GM23338 (cell line): ENCODE results near the gene PUM1. TPM values are rescaled to one million over a fixed set of nuclear protein-coding genes. Genes with fewer than 3 reads are reported as not detected.

Experiments
- ATAC-seq: fragments of 200-7000 bp; cut with Tn5 transposase; 3 replicates; pipeline ENCODE4 v1.9.1; 2020
- DNase-seq: peaks from one replicate; pipeline ENCODE4 v3.0.0-alpha.2; 2015; ENCODE audit warnings: low spot score
- H2AFZ ChIP-seq: fragments of 200-600 bp; sonication (generic); 2 replicates; pipeline ENCODE4 v1.8.0; 2016; ENCODE audit warnings: antibody characterized with exemption, mild to moderate bottlenecking, moderate library complexity
- H3F3A ChIP-seq: fragments of 200-600 bp; sonication (generic); replicated peaks from 2 replicates; pipeline ENCODE4 v1.8.0; 2017; ENCODE audit warnings: antibody characterized with exemption, mixed run types, low read depth
- H3K27ac ChIP-seq: fragments of 200-600 bp; sonication (generic); 2 replicates; pipeline ENCODE4 v1.6.1; 2016; ENCODE audit warnings: low read depth
- H3K27me3 ChIP-seq: fragments of 200-600 bp; sonication (generic); 2 replicates; pipeline ENCODE4 v1.8.0; 2016; ENCODE audit warnings: mild to moderate bottlenecking, mixed run types, moderate library complexity; ENCODE audit not compliant: insufficient read depth
- H3K36me3 ChIP-seq: fragments of 200-600 bp; sonication (generic); 2 replicates; pipeline ENCODE4 v1.8.0; 2016; ENCODE audit warnings: mild to moderate bottlenecking; ENCODE audit not compliant: insufficient read depth
- H3K4me1 ChIP-seq: fragments of 200-600 bp; sonication (generic); 2 replicates; pipeline ENCODE4 v1.8.0; 2016; ENCODE audit warnings: mild to moderate bottlenecking, moderate library complexity; ENCODE audit not compliant: insufficient read depth
- H3K4me2 ChIP-seq: fragments of 200-600 bp; sonication (generic); 2 replicates; pipeline ENCODE4 v1.7.1; 2017; ENCODE audit warnings: mixed run types
- H3K4me3 ChIP-seq: fragments of 200-600 bp; sonication (generic); 2 replicates; pipeline ENCODE4 v1.6.1; 2016; ENCODE audit warnings: mixed run types
- H3K79me2 ChIP-seq: fragments of 200-600 bp; sonication (generic); replicated peaks from 2 replicates; pipeline ENCODE4 v1.8.0; 2017; ENCODE audit warnings: mild to moderate bottlenecking; ENCODE audit not compliant: insufficient read depth
- H3K9me2 ChIP-seq: fragments of 200-600 bp; sonication (generic); 2 replicates; pipeline ENCODE4 v1.8.0; 2017; ENCODE audit not compliant: insufficient read depth
- H4K20me1 ChIP-seq: fragments of 200-600 bp; sonication (generic); replicated peaks from 2 replicates; pipeline ENCODE4 v1.8.0; 2017; ENCODE audit warnings: mild to moderate bottlenecking; ENCODE audit not compliant: insufficient read depth
- H3K27ac Mint-ChIP-seq: 2 replicates; pipeline ENCODE4 v1.8.0; 2020; ENCODE audit warnings: inconsistent platforms, mild to moderate bottlenecking, moderate library complexity, mixed read lengths
- H3K27me3 Mint-ChIP-seq: 3 replicates; pipeline ENCODE4 v1.8.0; 2022; ENCODE audit warnings: low read depth, mild to moderate bottlenecking, moderate library complexity, mixed read lengths, inconsistent platforms; ENCODE audit not compliant: insufficient read depth, poor library complexity
- H3K36me3 Mint-ChIP-seq: 3 replicates; pipeline ENCODE4 v1.8.0; 2021; ENCODE audit warnings: low read depth, mild to moderate bottlenecking, inconsistent platforms, moderate library complexity, mixed read lengths
- H3K4me1 Mint-ChIP-seq: 3 replicates; pipeline ENCODE4 v1.8.0; 2020; ENCODE audit warnings: mild to moderate bottlenecking, inconsistent platforms, mixed read lengths
- H3K4me3 Mint-ChIP-seq: 3 replicates; pipeline ENCODE4 v1.8.0; 2021; ENCODE audit warnings: moderate library complexity, mild to moderate bottlenecking, inconsistent platforms, mixed read lengths
- H3K9me3 Mint-ChIP-seq: 3 replicates; pipeline ENCODE4 v1.8.0; 2020; ENCODE audit warnings: moderate library complexity, mild to moderate bottlenecking, inconsistent platforms, mixed read lengths
- CREB1 ChIP-seq: fragments of 250-450 bp; sonication (Bioruptor Pico); IDR thresholded peaks from 2 replicates; pipeline ENCODE4 v1.5.0; 2020; ENCODE audit warnings: low read depth, mild to moderate bottlenecking, moderate library complexity
- EZH2 ChIP-seq: fragments of 200-600 bp; sonication (generic); IDR thresholded peaks from one replicate; pipeline ENCODE4 v1.8.0; 2017; ENCODE audit warnings: antibody characterized with exemption, mild to moderate bottlenecking, low read depth; ENCODE audit not compliant: unreplicated experiment
- EZH2phosphoT487 ChIP-seq: fragments of 200-600 bp; sonication (generic); IDR thresholded peaks from one replicate; pipeline ENCODE4 v1.8.1; 2018; ENCODE audit warnings: antibody characterized with exemption; ENCODE audit not compliant: unreplicated experiment
- JUNB ChIP-seq: IDR thresholded peaks from one replicate; pipeline ENCODE4 v1.6.1; 2016; ENCODE audit warnings: antibody characterized with exemption; ENCODE audit not compliant: unreplicated experiment
- NANOG ChIP-seq: IDR thresholded peaks from 2 replicates; pipeline ENCODE4 v1.6.1; 2016; ENCODE audit warnings: antibody characterized with exemption, borderline replicate concordance
- POLR2AphosphoS5 ChIP-seq: IDR thresholded peaks from 2 replicates; pipeline ENCODE4 v1.6.1; 2016; ENCODE audit warnings: antibody characterized with exemption, low read depth
- ZNF114 ChIP-seq: fragments of 250-450 bp; sonication (Bioruptor Pico); IDR thresholded peaks from 2 replicates; pipeline ENCODE4 v1.5.0; 2020; ENCODE audit warnings: mild to moderate bottlenecking, moderate library complexity
- ZNF331 ChIP-seq: fragments of 250-450 bp; sonication (Bioruptor Pico); IDR thresholded peaks from 2 replicates; pipeline ENCODE4 v1.5.0; 2020; ENCODE audit warnings: low read depth, mild to moderate bottlenecking, moderate library complexity
- polyA plus RNA-seq: library from polyadenylated mRNA; unstranded; fragments of >200 nt; fragmentation: Nextera tagmentation; extraction: Ambion mirVana; gene quantifications from 2 replicates; pipeline ENCODE4 v1.2.1, GENCODE V29; 2016
- total RNA-seq: library from RNA; depleted of rRNA; stranded (reverse); fragments of >200 nt; shearing (Covaris generic); gene quantifications from 2 replicates; pipeline ENCODE4 v1.2.3, GENCODE V29; 2014
- TF ChIP-seq, protein P1 (sequence below), 2 experiments: fragments of 200-600 bp in 1 of 2; sonication (generic) in 1 of 2; conservative IDR thresholded peaks; 2 replicates each; pipeline versions ENCODE4 v1.5.1 to v1.6.1; 2016 to 2017; ENCODE audit warnings: antibody characterized with exemption in 2 of 2, low read depth in 2 of 2, mild to moderate bottlenecking in 2 of 2, moderate library complexity in 1 of 2
- TF ChIP-seq, protein P2 (sequence below): IDR thresholded peaks from 2 replicates; pipeline ENCODE4 v1.6.1; 2016; ENCODE audit warnings: antibody characterized with exemption

The PUM1 gene
- total and polyA plus RNA-seq, 2 experiments from 2014 or later, result 44.4 to 117 TPM

DNA sequence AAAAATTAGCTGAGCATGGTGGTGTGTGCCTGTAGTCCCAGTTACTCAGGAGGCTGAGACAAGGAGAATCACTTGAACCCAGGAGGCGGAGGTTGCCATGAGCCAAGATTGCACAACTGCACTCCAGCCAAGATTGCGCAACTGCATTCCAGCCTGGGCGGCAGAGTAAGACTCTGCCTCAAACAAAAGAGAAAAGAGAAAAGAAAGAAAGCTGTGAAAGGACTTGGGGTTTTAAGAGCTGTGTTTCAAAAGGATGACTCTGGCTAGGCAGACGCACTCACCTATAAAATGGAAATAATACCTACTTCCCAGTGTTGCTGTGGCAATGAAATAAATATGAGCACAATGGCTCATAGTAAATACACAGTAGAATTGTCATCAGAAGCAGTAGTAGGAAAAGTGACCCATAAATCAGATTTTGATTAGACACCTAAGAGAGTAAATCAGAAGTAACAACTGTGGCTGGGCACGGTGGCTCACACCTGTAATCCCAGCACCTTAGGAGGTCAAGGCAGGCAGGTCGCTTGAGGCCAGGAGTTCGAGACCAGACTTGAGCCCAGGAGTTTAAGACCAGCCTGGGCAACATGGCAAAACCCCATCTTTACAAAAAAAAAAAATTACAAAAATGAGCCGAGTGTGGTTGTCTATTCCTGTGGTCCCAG lies 45.9 kb upstream of the PUM1 start:
- Mint-ChIP-seq H3K27ac (no peak overlapping the region), H3K27me3 (peaks cover 3% of the 10 kb centered on the region), H3K4me3 (no peak overlapping the region), H3K36me3 (no peaks in the 10 kb centered on the region), H3K9me3 (no peaks in the 10 kb centered on the region), H3K4me1 (peaks cover 13% of the 10 kb centered on the region)
- H3K36me3 ChIP-seq, result no peaks in the 10 kb centered on the region
- H3K79me2 ChIP-seq, result no peaks in the 10 kb centered on the region
- H3K9me2 ChIP-seq, result no peaks in the 10 kb centered on the region
- no peak overlapping the region for H3K4me3 ChIP-seq
- H3K27ac ChIP-seq, result peak overlapping the region; percentile 65
- no peaks in the 10 kb centered on the region for H4K20me1 ChIP-seq
- peak; percentile 77 for DNase-seq
- H2AFZ ChIP-seq, result peak overlapping the region; percentile 92
- peaks cover 10% of the 10 kb centered on the region; the same call in 1 of the 2 replicates for H3F3A ChIP-seq
- H3K4me1 ChIP-seq, result peaks cover 16% of the 10 kb centered on the region; the same call in 1 of the 2 replicates
- no peak for TF ChIP-seq JUNB
- no peak for TF ChIP-seq ZNF331 (CRISPR knock-in tag)
- TF ChIP-seq POLR2AphosphoS5, result no peak
- TF ChIP-seq, protein P1, sequence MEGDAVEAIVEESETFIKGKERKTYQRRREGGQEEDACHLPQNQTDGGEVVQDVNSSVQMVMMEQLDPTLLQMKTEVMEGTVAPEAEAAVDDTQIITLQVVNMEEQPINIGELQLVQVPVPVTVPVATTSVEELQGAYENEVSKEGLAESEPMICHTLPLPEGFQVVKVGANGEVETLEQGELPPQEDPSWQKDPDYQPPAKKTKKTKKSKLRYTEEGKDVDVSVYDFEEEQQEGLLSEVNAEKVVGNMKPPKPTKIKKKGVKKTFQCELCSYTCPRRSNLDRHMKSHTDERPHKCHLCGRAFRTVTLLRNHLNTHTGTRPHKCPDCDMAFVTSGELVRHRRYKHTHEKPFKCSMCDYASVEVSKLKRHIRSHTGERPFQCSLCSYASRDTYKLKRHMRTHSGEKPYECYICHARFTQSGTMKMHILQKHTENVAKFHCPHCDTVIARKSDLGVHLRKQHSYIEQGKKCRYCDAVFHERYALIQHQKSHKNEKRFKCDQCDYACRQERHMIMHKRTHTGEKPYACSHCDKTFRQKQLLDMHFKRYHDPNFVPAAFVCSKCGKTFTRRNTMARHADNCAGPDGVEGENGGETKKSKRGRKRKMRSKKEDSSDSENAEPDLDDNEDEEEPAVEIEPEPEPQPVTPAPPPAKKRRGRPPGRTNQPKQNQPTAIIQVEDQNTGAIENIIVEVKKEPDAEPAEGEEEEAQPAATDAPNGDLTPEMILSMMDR (conservative IDR thresholded peaks at IDR 0.05; ENCODE audit: low read depth in 2 of 2), result no peak
- no peak for TF ChIP-seq ZNF114 (CRISPR knock-in tag)
- TF ChIP-seq, protein P2, sequence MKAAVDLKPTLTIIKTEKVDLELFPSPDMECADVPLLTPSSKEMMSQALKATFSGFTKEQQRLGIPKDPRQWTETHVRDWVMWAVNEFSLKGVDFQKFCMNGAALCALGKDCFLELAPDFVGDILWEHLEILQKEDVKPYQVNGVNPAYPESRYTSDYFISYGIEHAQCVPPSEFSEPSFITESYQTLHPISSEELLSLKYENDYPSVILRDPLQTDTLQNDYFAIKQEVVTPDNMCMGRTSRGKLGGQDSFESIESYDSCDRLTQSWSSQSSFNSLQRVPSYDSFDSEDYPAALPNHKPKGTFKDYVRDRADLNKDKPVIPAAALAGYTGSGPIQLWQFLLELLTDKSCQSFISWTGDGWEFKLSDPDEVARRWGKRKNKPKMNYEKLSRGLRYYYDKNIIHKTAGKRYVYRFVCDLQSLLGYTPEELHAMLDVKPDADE, result no peak
- TF ChIP-seq NANOG, result no peak
- no peak for TF ChIP-seq CREB1 (CRISPR knock-in tag)
- no peak for TF ChIP-seq EZH2
- H3K27me3 ChIP-seq, result no peaks in the 10 kb centered on the region
- H3K4me2 ChIP-seq, result peak overlapping the region; percentile 64
- ATAC-seq, result peak; percentile 81

DNA sequence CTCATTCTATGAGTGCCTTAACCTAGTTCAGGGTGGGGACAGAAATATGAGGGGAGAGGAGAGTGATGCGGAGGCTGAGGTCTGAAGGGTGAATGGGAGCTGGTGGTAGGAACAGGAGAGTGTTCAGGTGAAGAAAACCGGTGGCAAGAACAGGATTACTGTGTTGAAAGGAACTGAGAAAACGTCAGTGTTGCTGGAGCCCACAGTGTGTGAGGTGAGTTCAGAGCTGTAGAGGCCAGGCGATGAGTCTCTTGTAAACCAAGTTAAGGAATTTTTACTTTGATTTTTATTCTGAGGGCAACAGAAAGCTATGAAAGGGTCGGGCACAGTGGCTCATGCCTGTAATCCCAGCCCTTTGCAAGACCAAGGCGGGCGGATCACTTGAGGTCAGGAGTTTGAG lies 45.3 kb upstream of the PUM1 start:
- H3K4me3 ChIP-seq, result no peak overlapping the region
- H3K27me3 Mint-ChIP-seq, result peaks cover 3% of the 10 kb centered on the region
- TF ChIP-seq EZH2phosphoT487 (no peak), ZNF114 (CRISPR knock-in tag) (no peak), EZH2 (no peak), CREB1 (CRISPR knock-in tag) (no peak), ZNF331 (CRISPR knock-in tag) (no peak)
- H3K9me2 ChIP-seq, result no peaks in the 10 kb centered on the region
- peaks cover 16% of the 10 kb centered on the region; the same call in 1 of the 2 replicates for H3K4me1 ChIP-seq
- peaks cover 13% of the 10 kb centered on the region for H3K4me1 Mint-ChIP-seq
- H3K79me2 ChIP-seq, result no peaks in the 10 kb centered on the region
- H3K4me3 Mint-ChIP-seq, result no peak overlapping the region
- ATAC-seq (peak; percentile 38), DNase-seq (no peak)
- 0 out of 2 replicates have a peak overlapping the region, but pooled peaks have one; percentile 65 for H3K27ac ChIP-seq
- peak overlapping the region; percentile 92 for H2AFZ ChIP-seq
- no peak overlapping the region for H3K27ac Mint-ChIP-seq
- no peaks in the 10 kb centered on the region for H3K36me3 ChIP-seq
- no peaks in the 10 kb centered on the region for H3K27me3 ChIP-seq
- no peaks in the 10 kb centered on the region for H3K9me3 Mint-ChIP-seq
- peak overlapping the region; percentile 64; the same call in 1 of the 2 replicates for H3K4me2 ChIP-seq
- H3K36me3 Mint-ChIP-seq, result no peaks in the 10 kb centered on the region
- H4K20me1 ChIP-seq, result no peaks in the 10 kb centered on the region
- H3F3A ChIP-seq, result peaks cover 10% of the 10 kb centered on the region; the same call in 1 of the 2 replicates
